ENCODE results near the gene NT5DC4. TPM values are rescaled to one million over a fixed set of nuclear protein-coding genes. Genes with fewer than 3 reads are reported as not detected.

Gene NT5DC4
- total and polyA plus RNA-seq, 4 donors, result 0.10 TPM; not detected in 3

- DNase-seq (ENCODE audit: low read depth in 4 of 6, low spot score in 6 of 6), result no peak
- Histone ChIP-seq H3K27me3 (ENCODE audit: control insufficient read depth, insufficient read depth, low read length) (no peaks in the 10 kb centered on the region), H3K4me3 (ENCODE audit: low read depth, low read length) (no peak overlapping the region), H3K36me3 (ENCODE audit: control insufficient read depth, insufficient read depth, low read length) (no peaks in the 10 kb centered on the region), H3K9me3 (ENCODE audit: control insufficient read depth, insufficient read depth, low read length) (no peaks in the 10 kb centered on the region), H3K27ac (ENCODE audit: low read depth, low read length) (no peak overlapping the region), H3K4me1 (ENCODE audit: control insufficient read depth, insufficient read depth, low read length) (peaks cover 7% of the 10 kb centered on the region)
- no CpG with 5 or more reads among the region's 1 CpG for WGBS (ENCODE audit: insufficient coverage)
These were observed 39.3 kb downstream of the NT5DC4 start for GRCh38 chr2:112760149-112760548.

- Histone ChIP-seq H3K9me3 (ENCODE audit: control insufficient read depth, insufficient read depth, low read length) (no peaks in the 10 kb centered on the region), H3K27me3 (ENCODE audit: control insufficient read depth, insufficient read depth, low read length) (no peaks in the 10 kb centered on the region)
- 95% methylated on average over 4 of the region's 4 CpGs for WGBS (ENCODE audit: insufficient coverage)
These were observed 41.5 kb downstream of the NT5DC4 start for GRCh38 chr2:112762276-112762675.

GRCh38 chr2:112764071-112765044, 43.5 kb downstream of the NT5DC4 start, which contains the start of gene CKAP2L:
CKAP2L (minus strand) TSS chr2:112764609; CDS start chr2:112764598, 11 bp downstream.
- WGBS (ENCODE audit: insufficient coverage), result under 1% methylated on average over 79 of the region's 79 CpGs
- Histone ChIP-seq H3K27me3 (ENCODE audit: control insufficient read depth, insufficient read depth, low read length) (no peaks in the 10 kb centered on the region), H3K4me1 (ENCODE audit: control insufficient read depth, insufficient read depth, low read length) (peaks cover 7% of the 10 kb centered on the region), H3K4me3 (ENCODE audit: low read depth, low read length) (peak within 1 kb of the TSS; percentile 70), H3K27ac (ENCODE audit: low read depth, low read length) (peak within 1 kb of the TSS; percentile 58), H3K36me3 (ENCODE audit: control insufficient read depth, insufficient read depth, low read length) (no peaks in the 10 kb centered on the region), H3K9me3 (ENCODE audit: control insufficient read depth, insufficient read depth, low read length) (no peaks in the 10 kb centered on the region)
- peak; percentile 91 to 99 (median 96) for DNase-seq (ENCODE audit: low read depth in 4 of 6, low spot score in 6 of 6)

More at GRCh38 chr2:112762276-112762675, 41.5 kb downstream of the NT5DC4 start:
- no peak overlapping the region for H3K4me3 ChIP-seq (ENCODE audit: low read depth, low read length)
- DNase-seq (ENCODE audit: low read depth in 4 of 6, low spot score in 6 of 6), result no peak
- no peak overlapping the region for H3K27ac ChIP-seq (ENCODE audit: low read depth, low read length)
- H3K36me3 ChIP-seq (ENCODE audit: control insufficient read depth, insufficient read depth, low read length), result no peaks in the 10 kb centered on the region
- peaks cover 7% of the 10 kb centered on the region for H3K4me1 ChIP-seq (ENCODE audit: control insufficient read depth, insufficient read depth, low read length)

- no peaks in the 10 kb centered on the region for H3K9me3 ChIP-seq (ENCODE audit: control insufficient read depth, insufficient read depth, low read length)
- H3K4me3 ChIP-seq (ENCODE audit: low read depth, low read length), result peak overlapping the region; percentile 70
- H3K27me3 ChIP-seq (ENCODE audit: control insufficient read depth, insufficient read depth, low read length), result no peaks in the 10 kb centered on the region
- peak overlapping the region; percentile 58 for H3K27ac ChIP-seq (ENCODE audit: low read depth, low read length)
- peak in 1 of 6 donors; percentile 3 for DNase-seq (ENCODE audit: low read depth in 4 of 6, low spot score in 6 of 6)
- no CpG with 5 or more reads among the region's 4 CpGs for WGBS (ENCODE audit: insufficient coverage)
- H3K36me3 ChIP-seq (ENCODE audit: control insufficient read depth, insufficient read depth, low read length), result no peaks in the 10 kb centered on the region
- H3K4me1 ChIP-seq (ENCODE audit: control insufficient read depth, insufficient read depth, low read length), result peaks cover 7% of the 10 kb centered on the region
These were observed 44.4 kb downstream of the NT5DC4 start for GRCh38 chr2:112765251-112765650.

- no peaks in the 10 kb centered on the region for H3K36me3 ChIP-seq (ENCODE audit: control insufficient read depth, insufficient read depth, low read length)
- no peak for DNase-seq (ENCODE audit: low read depth in 4 of 6, low spot score in 6 of 6)
- WGBS (ENCODE audit: insufficient coverage), result 75% methylated on average over 1 of the region's 6 CpGs
- H3K27me3 ChIP-seq (ENCODE audit: control insufficient read depth, insufficient read depth, low read length), result no peaks in the 10 kb centered on the region
- H3K4me1 ChIP-seq (ENCODE audit: control insufficient read depth, insufficient read depth, low read length), result peaks cover 7% of the 10 kb centered on the region
- no peak overlapping the region for H3K27ac ChIP-seq (ENCODE audit: low read depth, low read length)
- no peaks in the 10 kb centered on the region for H3K9me3 ChIP-seq (ENCODE audit: control insufficient read depth, insufficient read depth, low read length)
- no peak overlapping the region for H3K4me3 ChIP-seq (ENCODE audit: low read depth, low read length)
These were observed 47.0 kb downstream of the NT5DC4 start for GRCh38 chr2:112767693-112768330.

GRCh38 chr2:112768432-112768831, 47.6 kb downstream of the NT5DC4 start:
- no peak for DNase-seq (ENCODE audit: low read depth in 4 of 6, low spot score in 6 of 6)
- H3K4me3 ChIP-seq (ENCODE audit: low read depth, low read length), result no peak overlapping the region
- 100% methylated on average over 1 of the region's 1 CpG for WGBS (ENCODE audit: insufficient coverage)
- H3K9me3 ChIP-seq (ENCODE audit: control insufficient read depth, insufficient read depth, low read length), result no peaks in the 10 kb centered on the region
- no peaks in the 10 kb centered on the region for H3K27me3 ChIP-seq (ENCODE audit: control insufficient read depth, insufficient read depth, low read length)
- peaks cover 7% of the 10 kb centered on the region for H3K4me1 ChIP-seq (ENCODE audit: control insufficient read depth, insufficient read depth, low read length)
- H3K36me3 ChIP-seq (ENCODE audit: control insufficient read depth, insufficient read depth, low read length), result no peaks in the 10 kb centered on the region
- H3K27ac ChIP-seq (ENCODE audit: low read depth, low read length), result no peak overlapping the region

- Histone ChIP-seq H3K9me3 (ENCODE audit: control insufficient read depth, insufficient read depth, low read length) (no peaks in the 10 kb centered on the region), H3K36me3 (ENCODE audit: control insufficient read depth, insufficient read depth, low read length) (no peaks in the 10 kb centered on the region), H3K27me3 (ENCODE audit: control insufficient read depth, insufficient read depth, low read length) (no peaks in the 10 kb centered on the region), H3K4me3 (ENCODE audit: low read depth, low read length) (no peak overlapping the region), H3K4me1 (ENCODE audit: control insufficient read depth, insufficient read depth, low read length) (no peaks in the 10 kb centered on the region), H3K27ac (ENCODE audit: low read depth, low read length) (no peak overlapping the region)
- DNase-seq (ENCODE audit: low read depth in 4 of 6, low spot score in 6 of 6), result no peak
- 50% methylated on average over 1 of the region's 4 CpGs for WGBS (ENCODE audit: insufficient coverage)
These were observed 51.5 kb downstream of the NT5DC4 start for GRCh38 chr2:112772322-112772721.

- Histone ChIP-seq H3K9me3 (ENCODE audit: control insufficient read depth, insufficient read depth, low read length) (no peaks in the 10 kb centered on the region), H3K4me3 (ENCODE audit: low read depth, low read length) (no peak overlapping the region)
These were observed 52.2 kb downstream of the NT5DC4 start for GRCh38 chr2:112772911-112773475.

GRCh38 chr2:112773556-112773955, 52.7 kb downstream of the NT5DC4 start:
- Histone ChIP-seq H3K36me3 (ENCODE audit: control insufficient read depth, insufficient read depth, low read length) (no peaks in the 10 kb centered on the region), H3K27me3 (ENCODE audit: control insufficient read depth, insufficient read depth, low read length) (no peaks in the 10 kb centered on the region), H3K9me3 (ENCODE audit: control insufficient read depth, insufficient read depth, low read length) (no peaks in the 10 kb centered on the region), H3K4me1 (ENCODE audit: control insufficient read depth, insufficient read depth, low read length) (no peaks in the 10 kb centered on the region), H3K27ac (ENCODE audit: low read depth, low read length) (no peak overlapping the region), H3K4me3 (ENCODE audit: low read depth, low read length) (no peak overlapping the region)
- DNase-seq (ENCODE audit: low read depth in 4 of 6, low spot score in 6 of 6), result no peak
- no CpG with 5 or more reads among the region's 2 CpGs for WGBS (ENCODE audit: insufficient coverage)

More at GRCh38 chr2:112772911-112773475, 52.2 kb downstream of the NT5DC4 start:
- H3K27me3 ChIP-seq (ENCODE audit: control insufficient read depth, insufficient read depth, low read length), result no peaks in the 10 kb centered on the region
- H3K36me3 ChIP-seq (ENCODE audit: control insufficient read depth, insufficient read depth, low read length), result no peaks in the 10 kb centered on the region
- no peaks in the 10 kb centered on the region for H3K4me1 ChIP-seq (ENCODE audit: control insufficient read depth, insufficient read depth, low read length)
- no peak for DNase-seq (ENCODE audit: low read depth in 4 of 6, low spot score in 6 of 6)
- H3K27ac ChIP-seq (ENCODE audit: low read depth, low read length), result no peak overlapping the region
- WGBS (ENCODE audit: insufficient coverage), result 100% methylated on average over 1 of the region's 2 CpGs
